GM12875 (cell line): ENCODE results near the gene RPTOR.

Experiments
- H3K4me3 ChIP-seq: one replicate; pipeline ENCODE4 v1.5.1; 2011; ENCODE audit warnings: low read depth, low read length, control low read depth
- CTCF ChIP-seq: IDR thresholded peaks from 2 replicates; pipeline ENCODE4 v1.5.1; 2011; ENCODE audit warnings: low read depth, mild to moderate bottlenecking, control low read depth, inconsistent platforms, low read length, moderate library complexity, borderline replicate concordance; ENCODE audit not compliant: insufficient read depth

RPTOR gene

GRCh38 chr17:80783971-80784370, 239.3 kb downstream of the RPTOR start:
- no peak for TF ChIP-seq CTCF
- no peak overlapping the region for H3K4me3 ChIP-seq

GRCh38 chr17:80785477-80786178, 241.0 kb downstream of the RPTOR start:
- no peak for TF ChIP-seq CTCF
- no peak overlapping the region for H3K4me3 ChIP-seq

- no peak overlapping the region for H3K4me3 ChIP-seq
- no peak for TF ChIP-seq CTCF
Observed at GRCh38 chr17:80786470-80786869, 241.8 kb downstream of the RPTOR start.

- no peak for TF ChIP-seq CTCF
- H3K4me3 ChIP-seq = no peak overlapping the region
Observed at GRCh38 chr17:80786887-80787286, 242.2 kb downstream of the RPTOR start.

GRCh38 chr17:80787881-80788280, 243.2 kb downstream of the RPTOR start:
- no peak overlapping the region for H3K4me3 ChIP-seq
- no peak for TF ChIP-seq CTCF

- TF ChIP-seq CTCF = no peak
Observed at GRCh38 chr17:80789356-80789902, 244.8 kb downstream of the RPTOR start.

More at GRCh38 chr17:80789356-80789902, 244.8 kb downstream of the RPTOR start:
- H3K4me3 ChIP-seq = no peak overlapping the region
